ENCODE results near the gene TENM3. TPM values are rescaled to one million over a fixed set of nuclear protein-coding genes. Genes with fewer than 3 reads are reported as not detected.

TENM3 gene
- total and polyA plus RNA-seq, 5 donors from 2014 or later: not detected

GRCh38 chr4:182495031-182495430 lies 251.8 kb downstream of the TENM3 start:
- H3K27me3 Mint-ChIP-seq: peaks cover 4% of the 10 kb centered on the region
- Histone ChIP-seq H3K27me3 (ENCODE audit: control insufficient read depth, insufficient read depth, low read length) (no peaks in the 10 kb centered on the region), H3K9me3 (ENCODE audit: control insufficient read depth in 2 of 2, low read length in 2 of 2) (no peaks in the 10 kb centered on the region), H3K36me3 (ENCODE audit: control insufficient read depth, insufficient read depth, low read length) (no peaks in the 10 kb centered on the region), H3K4me3 (ENCODE audit: low read depth, low read length) (no peak overlapping the region), H3K27ac (ENCODE audit: insufficient read depth, low read length, poor library complexity, severe bottlenecking) (no peak overlapping the region), H3K4me1 (ENCODE audit: control insufficient read depth, insufficient read depth, low read length, poor library complexity, severe bottlenecking) (no peaks in the 10 kb centered on the region)
- H3K4me3 Mint-ChIP-seq: no peak overlapping the region
- peaks cover 0 to 1% (median 0%) of the 10 kb centered on the region in 7 donors for H3K9me3 Mint-ChIP-seq
- no peak for ATAC-seq (ENCODE audit: low read depth in 2 of 2)
- peaks cover 0 to 2% (median 0%) of the 10 kb centered on the region in 4 donors for H3K4me1 Mint-ChIP-seq
- H3K36me3 Mint-ChIP-seq: no peaks in the 10 kb centered on the region
- no peak overlapping the region for H3K27ac Mint-ChIP-seq
- DNase-seq: no peak

- H3K4me1 ChIP-seq (ENCODE audit: control insufficient read depth, insufficient read depth, low read length, poor library complexity, severe bottlenecking): no peaks in the 10 kb centered on the region
- no peaks in the 10 kb centered on the region for H3K36me3 Mint-ChIP-seq
- peaks cover 9% of the 10 kb centered on the region for H3K27me3 Mint-ChIP-seq
- DNase-seq (no peak), ATAC-seq (ENCODE audit: low read depth in 2 of 2) (no peak)
- no peak overlapping the region for H3K27ac Mint-ChIP-seq
- peaks cover 0 to 1% (median 0%) of the 10 kb centered on the region in 7 donors for H3K9me3 Mint-ChIP-seq
- H3K27me3 ChIP-seq (ENCODE audit: control insufficient read depth, insufficient read depth, low read length): no peaks in the 10 kb centered on the region
- no peak overlapping the region for H3K4me3 ChIP-seq (ENCODE audit: low read depth, low read length)
- no peak overlapping the region for H3K4me3 Mint-ChIP-seq
- H3K27ac ChIP-seq (ENCODE audit: insufficient read depth, low read length, poor library complexity, severe bottlenecking): no peak overlapping the region
- H3K9me3 ChIP-seq (ENCODE audit: control insufficient read depth in 2 of 2, low read length in 2 of 2): no peaks in the 10 kb centered on the region
- peaks cover 0 to 2% (median 0%) of the 10 kb centered on the region in 4 donors for H3K4me1 Mint-ChIP-seq
- no peaks in the 10 kb centered on the region for H3K36me3 ChIP-seq (ENCODE audit: control insufficient read depth, insufficient read depth, low read length)
Observed at GRCh38 chr4:182495645-182496385, 252.6 kb downstream of the TENM3 start.

GRCh38 chr4:182496408-182496807 lies 253.2 kb downstream of the TENM3 start:
- Histone ChIP-seq H3K9me3 (ENCODE audit: control insufficient read depth in 2 of 2, low read length in 2 of 2) (no peaks in the 10 kb centered on the region), H3K27ac (ENCODE audit: insufficient read depth, low read length, poor library complexity, severe bottlenecking) (no peak overlapping the region), H3K36me3 (ENCODE audit: control insufficient read depth, insufficient read depth, low read length) (no peaks in the 10 kb centered on the region), H3K27me3 (ENCODE audit: control insufficient read depth, insufficient read depth, low read length) (no peaks in the 10 kb centered on the region), H3K4me3 (ENCODE audit: low read depth, low read length) (no peak overlapping the region), H3K4me1 (ENCODE audit: control insufficient read depth, insufficient read depth, low read length, poor library complexity, severe bottlenecking) (no peaks in the 10 kb centered on the region)
- peaks cover 9% of the 10 kb centered on the region for H3K27me3 Mint-ChIP-seq
- peaks cover 0 to 2% (median 0%) of the 10 kb centered on the region in 4 donors for H3K4me1 Mint-ChIP-seq
- no peak overlapping the region for H3K4me3 Mint-ChIP-seq
- ATAC-seq (ENCODE audit: low read depth in 2 of 2): no peak
- H3K27ac Mint-ChIP-seq: no peak overlapping the region
- peaks cover 0 to 1% (median 0%) of the 10 kb centered on the region in 7 donors for H3K9me3 Mint-ChIP-seq
- DNase-seq: no peak
- no peaks in the 10 kb centered on the region for H3K36me3 Mint-ChIP-seq

- no peaks in the 10 kb centered on the region for H3K36me3 ChIP-seq (ENCODE audit: control insufficient read depth, insufficient read depth, low read length)
- H3K27ac ChIP-seq (ENCODE audit: insufficient read depth, low read length, poor library complexity, severe bottlenecking): no peak overlapping the region
- Mint-ChIP-seq H3K4me1 (peaks cover 0 to 5% (median 0%) of the 10 kb centered on the region in 4 donors), H3K4me3 (no peak overlapping the region), H3K27me3 (peaks cover 9% of the 10 kb centered on the region), H3K27ac (no peak overlapping the region), H3K36me3 (no peaks in the 10 kb centered on the region), H3K9me3 (peaks cover 0 to 4% (median 0%) of the 10 kb centered on the region in 7 donors)
- no peak overlapping the region for H3K4me3 ChIP-seq (ENCODE audit: low read depth, low read length)
- DNase-seq: no peak
- no peaks in the 10 kb centered on the region for H3K4me1 ChIP-seq (ENCODE audit: control insufficient read depth, insufficient read depth, low read length, poor library complexity, severe bottlenecking)
- ATAC-seq (ENCODE audit: low read depth in 2 of 2): no peak
- peaks cover 2% of the 10 kb centered on the region for H3K27me3 ChIP-seq (ENCODE audit: control insufficient read depth, insufficient read depth, low read length)
- H3K9me3 ChIP-seq (ENCODE audit: control insufficient read depth in 2 of 2, low read length in 2 of 2): no peaks in the 10 kb centered on the region
Observed at GRCh38 chr4:182502064-182502463, 258.9 kb downstream of the TENM3 start.

GRCh38 chr4:182504463-182504862 lies 261.3 kb downstream of the TENM3 start:
- Mint-ChIP-seq H3K36me3 (no peaks in the 10 kb centered on the region), H3K27me3 (peaks cover 9% of the 10 kb centered on the region), H3K4me3 (no peak overlapping the region), H3K4me1 (peaks cover 0 to 5% (median 0%) of the 10 kb centered on the region in 4 donors), H3K9me3 (peaks cover 0 to 4% (median 0%) of the 10 kb centered on the region in 7 donors), H3K27ac (no peak overlapping the region)
- no peaks in the 10 kb centered on the region for H3K4me1 ChIP-seq (ENCODE audit: control insufficient read depth, insufficient read depth, low read length, poor library complexity, severe bottlenecking)
- DNase-seq (no peak), ATAC-seq (ENCODE audit: low read depth in 2 of 2) (no peak)
- H3K27me3 ChIP-seq (ENCODE audit: control insufficient read depth, insufficient read depth, low read length): peaks cover 2% of the 10 kb centered on the region
- no peaks in the 10 kb centered on the region for H3K9me3 ChIP-seq (ENCODE audit: control insufficient read depth in 2 of 2, low read length in 2 of 2)
- H3K27ac ChIP-seq (ENCODE audit: insufficient read depth, low read length, poor library complexity, severe bottlenecking): no peak overlapping the region
- no peaks in the 10 kb centered on the region for H3K36me3 ChIP-seq (ENCODE audit: control insufficient read depth, insufficient read depth, low read length)
- H3K4me3 ChIP-seq (ENCODE audit: low read depth, low read length): no peak overlapping the region

- Mint-ChIP-seq H3K27me3 (no peaks in the 10 kb centered on the region), H3K36me3 (no peaks in the 10 kb centered on the region), H3K4me1 (peaks cover 0 to 5% (median 0%) of the 10 kb centered on the region in 4 donors)
Observed at GRCh38 chr4:182507805-182508204, 264.6 kb downstream of the TENM3 start.

GRCh38 chr4:182510836-182511235 lies 267.6 kb downstream of the TENM3 start:
- Histone ChIP-seq H3K9me3 (ENCODE audit: control insufficient read depth in 2 of 2, low read length in 2 of 2) (no peaks in the 10 kb centered on the region), H3K27me3 (ENCODE audit: control insufficient read depth, insufficient read depth, low read length) (no peaks in the 10 kb centered on the region), H3K27ac (ENCODE audit: insufficient read depth, low read length, poor library complexity, severe bottlenecking) (no peak overlapping the region), H3K36me3 (ENCODE audit: control insufficient read depth, insufficient read depth, low read length) (no peaks in the 10 kb centered on the region), H3K4me1 (ENCODE audit: control insufficient read depth, insufficient read depth, low read length, poor library complexity, severe bottlenecking) (no peaks in the 10 kb centered on the region), H3K4me3 (ENCODE audit: low read depth, low read length) (no peak overlapping the region)
- ATAC-seq (ENCODE audit: low read depth in 2 of 2): no peak
- Mint-ChIP-seq H3K36me3 (no peaks in the 10 kb centered on the region), H3K27ac (no peak overlapping the region), H3K4me1 (no peaks in the 10 kb centered on the region), H3K4me3 (no peak overlapping the region), H3K9me3 (peaks cover 0 to 2% (median 0%) of the 10 kb centered on the region in 7 donors), H3K27me3 (no peaks in the 10 kb centered on the region)
- no peak for DNase-seq

More at GRCh38 chr4:182507805-182508204, 264.6 kb downstream of the TENM3 start:
- Histone ChIP-seq H3K27me3 (ENCODE audit: control insufficient read depth, insufficient read depth, low read length) (peaks cover 2% of the 10 kb centered on the region), H3K4me1 (ENCODE audit: control insufficient read depth, insufficient read depth, low read length, poor library complexity, severe bottlenecking) (no peaks in the 10 kb centered on the region), H3K9me3 (ENCODE audit: control insufficient read depth in 2 of 2, low read length in 2 of 2) (no peaks in the 10 kb centered on the region), H3K4me3 (ENCODE audit: low read depth, low read length) (no peak overlapping the region), H3K36me3 (ENCODE audit: control insufficient read depth, insufficient read depth, low read length) (no peaks in the 10 kb centered on the region), H3K27ac (ENCODE audit: insufficient read depth, low read length, poor library complexity, severe bottlenecking) (no peak overlapping the region)
- peaks cover 0 to 4% (median 0%) of the 10 kb centered on the region in 7 donors for H3K9me3 Mint-ChIP-seq
- ATAC-seq (ENCODE audit: low read depth in 2 of 2) (no peak), DNase-seq (no peak)
- H3K4me3 Mint-ChIP-seq: no peak overlapping the region
- no peak overlapping the region for H3K27ac Mint-ChIP-seq
